SK-N-MC (cell line): ENCODE measurements around the gene VPS35.
"Not testable (repeated sequence)": the region's sequence is repeated elsewhere in the genome, so short reads cannot be mapped to it uniquely, and the experiment has no call there.

Experiments used
- EZH2 ChIP-seq: fragments of 200-600 bp; sonication (generic); IDR thresholded peaks from one replicate; pipeline ENCODE4 v1.6.1; 2017; ENCODE audit warnings: antibody characterized with exemption
- FOXP2 ChIP-seq: optimal IDR thresholded peaks from 2 replicates; pipeline ENCODE3; 2011; ENCODE audit warnings: mild to moderate bottlenecking, moderate library complexity; ENCODE audit not compliant: insufficient read depth; ENCODE audit errors: extremely low read length, control extremely low read depth
- POLR2AphosphoS5 ChIP-seq: IDR thresholded peaks from 2 replicates; pipeline ENCODE4 v1.6.1; 2012; ENCODE audit warnings: mild to moderate bottlenecking, low read depth, low read length, borderline replicate concordance

DNA sequence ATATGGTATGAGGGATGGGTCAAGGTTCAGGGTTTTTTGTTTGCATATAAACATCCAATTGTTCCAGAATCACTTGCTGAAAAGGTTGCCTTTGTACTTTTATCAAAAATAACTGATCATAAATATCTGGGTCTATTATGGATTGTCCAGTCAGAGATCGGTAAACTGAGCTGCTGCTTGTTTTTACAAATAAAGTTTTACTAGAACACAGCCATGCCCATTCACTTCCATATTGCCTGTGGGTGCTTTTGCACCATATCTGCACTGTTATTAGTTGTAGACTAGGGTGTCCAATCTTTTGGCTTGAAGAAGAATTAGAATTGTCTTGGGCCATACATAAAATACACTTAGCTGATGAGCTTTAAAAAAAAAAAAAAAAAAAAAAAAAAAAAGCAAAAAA is 11.0 kb downstream of the VPS35 start:
- not testable (repeated sequence) for TF ChIP-seq EZH2, POLR2AphosphoS5, FOXP2
